GM10266 (cell line): ENCODE results near the gene SPATA21.

ENCODE experiments used
- DNase-seq: peaks from one replicate; pipeline ENCODE4 v3.0.0; 2012; ENCODE audit errors: extremely low spot score
- CTCF ChIP-seq: IDR thresholded peaks from 2 replicates; pipeline ENCODE4 v1.5.1; 2012; ENCODE audit warnings: mild to moderate bottlenecking, low read depth; ENCODE audit not compliant: control insufficient read depth, insufficient read depth; ENCODE audit errors: missing control alignments

The SPATA21 gene

DNA sequence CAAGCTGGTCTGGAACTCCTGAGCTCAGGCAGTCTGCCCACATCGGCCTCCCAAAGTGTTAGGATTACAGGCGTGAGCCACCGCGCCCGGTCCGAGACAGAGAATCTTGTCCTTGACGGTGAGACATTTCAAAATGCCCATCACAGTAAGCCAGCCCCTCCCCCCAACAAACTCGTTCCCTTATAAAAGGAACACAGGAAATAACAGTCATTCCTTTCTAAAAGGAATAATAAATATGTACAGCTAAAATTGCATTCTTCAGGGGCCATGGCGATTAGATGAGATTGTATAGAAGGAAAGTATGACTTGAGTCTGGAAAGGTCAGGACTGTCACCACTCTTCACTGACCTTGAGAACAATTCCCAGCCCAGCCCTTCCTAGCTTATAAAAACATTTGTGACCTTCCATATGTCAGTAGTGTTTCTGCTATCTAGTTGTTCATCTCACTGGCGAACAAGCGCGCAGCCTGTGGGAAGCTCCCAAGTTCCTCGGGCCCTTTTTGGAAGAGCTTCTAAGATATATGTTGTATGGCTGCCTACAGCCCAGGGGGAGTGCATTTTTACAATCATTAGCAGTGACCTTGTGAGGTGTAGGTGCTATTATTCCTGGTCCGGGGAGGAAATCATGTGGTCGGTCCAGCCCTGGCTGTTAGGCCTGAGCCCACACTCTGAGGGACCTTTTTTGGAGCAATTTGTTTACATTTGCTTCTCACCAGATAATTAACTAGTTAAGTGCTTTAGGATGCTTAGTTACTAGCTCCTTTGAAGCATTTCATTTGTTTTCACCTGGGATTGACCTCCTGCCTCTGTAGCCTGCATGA is 61.5 kb downstream of the SPATA21 start:
- DNase-seq, result no peak
- TF ChIP-seq CTCF, result no peak

DNA sequence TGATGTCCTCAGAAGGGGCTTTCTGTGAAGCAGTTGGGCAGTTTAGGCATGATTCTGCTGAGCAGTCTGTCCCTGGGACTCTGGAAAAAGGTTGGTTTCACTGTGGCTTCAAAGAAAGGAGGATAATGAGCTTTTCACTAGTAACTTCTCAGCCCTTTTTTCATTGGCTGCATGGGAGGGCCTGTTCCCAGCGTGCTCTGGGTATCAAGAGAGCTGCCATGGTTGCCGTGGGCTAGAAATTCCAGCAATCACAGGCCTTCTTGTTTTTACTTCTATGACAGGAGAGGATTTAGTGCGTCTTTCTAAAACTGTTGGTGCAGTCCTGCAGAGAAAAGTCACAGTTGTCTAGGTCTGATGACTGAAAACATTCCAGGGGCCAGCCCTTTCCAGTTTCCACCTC is 63.0 kb downstream of the SPATA21 start:
- no peak for TF ChIP-seq CTCF

GRCh38 chr1:16372535-16373285 is 64.5 kb downstream of the SPATA21 start:
- TF ChIP-seq CTCF, result no peak
- no peak for DNase-seq

More for the DNA sequence above, 63.0 kb downstream of the SPATA21 start:
- no peak for DNase-seq

GRCh38 chr1:16371725-16372124 is 65.5 kb downstream of the SPATA21 start:
- no peak for DNase-seq
- no peak for TF ChIP-seq CTCF

GRCh38 chr1:16369821-16370220 is 67.4 kb downstream of the SPATA21 start:
- no peak for TF ChIP-seq CTCF
- DNase-seq, result no peak

DNA sequence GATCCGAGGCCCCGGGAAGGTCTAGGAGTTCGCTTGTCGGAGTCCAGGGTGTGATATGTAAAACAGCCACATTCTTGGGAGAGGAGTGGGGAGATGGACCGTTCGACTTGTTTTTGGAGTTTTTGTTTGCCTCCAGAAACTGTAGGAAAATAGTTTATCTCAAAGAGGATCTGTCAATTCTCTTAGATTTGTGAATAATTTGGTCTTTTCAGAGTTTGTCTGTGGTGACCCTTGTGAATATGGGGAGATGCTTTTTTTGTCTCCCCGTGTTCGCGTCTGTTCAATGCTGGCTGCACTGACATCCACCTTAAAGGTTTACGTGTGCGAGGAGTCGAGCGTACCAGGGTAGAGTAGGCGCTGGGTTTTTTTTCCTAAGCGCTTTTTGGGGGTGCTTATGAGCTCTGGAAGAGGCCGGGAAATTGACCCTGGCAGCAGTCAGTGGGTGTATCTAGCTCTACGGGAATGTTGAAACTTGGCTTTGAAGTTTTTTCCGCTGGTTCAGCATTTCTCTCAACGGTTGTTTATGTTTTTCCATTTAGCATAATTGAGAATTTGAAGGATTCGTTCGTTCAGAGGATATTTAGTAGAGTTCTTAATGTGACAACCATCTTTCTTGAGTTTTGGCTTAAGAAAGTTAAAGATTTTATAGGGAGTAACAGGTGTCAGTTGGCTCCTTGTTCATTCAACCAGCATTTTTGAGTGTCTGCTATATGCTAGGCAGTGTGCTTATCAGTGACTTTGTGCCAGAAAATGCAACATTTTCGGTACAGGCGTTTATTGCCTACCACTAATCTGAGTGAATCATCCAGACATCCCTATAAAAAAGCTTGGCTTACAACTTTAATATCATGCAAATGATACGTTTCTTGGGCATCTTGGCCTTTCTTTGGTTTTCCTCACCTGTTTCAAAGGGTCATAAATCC is 69.0 kb downstream of the SPATA21 start:
- DNase-seq, result no peak
- no peak for TF ChIP-seq CTCF
